K562 (cell line): ENCODE measurements around the gene THAP9.

Experiments
- BRCA1 ChIP-seq, 2 experiments: fragments of 450-650 bp in 1 of 2; sonication (generic) in 1 of 2; formaldehyde crosslinking in 1 of 2; IDR thresholded peaks; 2 replicates each; pipeline versions ENCODE4 v1.5.0 to v1.6.1; 2017 to 2020; ENCODE audit warnings: mild to moderate bottlenecking in 1 of 2, missing genetic modification reagents in 1 of 2
- XRCC3 ChIP-seq: fragments of 450-650 bp; IDR thresholded peaks from 2 replicates; pipeline ENCODE4 v1.6.1; 2017; ENCODE audit warnings: mild to moderate bottlenecking, moderate library complexity
- TF ChIP-seq, protein P1 (sequence below): sonication (generic); formaldehyde crosslinking; IDR thresholded peaks from 2 replicates; pipeline ENCODE4 v1.8.1; 2022; ENCODE audit warnings: missing genetic modification reagents

DNA sequence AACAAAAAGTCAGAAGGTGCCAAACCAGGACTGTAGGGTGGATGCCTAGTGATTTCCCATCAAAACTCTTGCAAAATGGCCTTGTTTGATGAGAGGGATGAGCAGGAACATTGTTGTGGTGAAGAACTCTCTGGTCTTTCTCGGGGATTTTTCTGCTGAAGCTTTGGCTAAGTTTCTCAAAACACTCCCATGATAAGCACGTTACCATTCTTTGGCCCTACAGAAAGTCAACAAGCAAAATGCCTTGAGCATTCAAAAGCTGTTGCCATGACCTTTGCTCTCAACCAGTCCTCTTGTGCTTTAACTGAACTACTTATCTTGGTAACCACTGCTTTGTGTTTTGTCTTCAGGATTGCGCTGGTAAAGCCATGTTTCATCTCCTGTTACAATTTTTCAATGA, 6.6 kb upstream of the THAP9 start:
- TF ChIP-seq XRCC3 (no peak), BRCA1 (IDR thresholded peaks at IDR 0.05) (no peak), BRCA1 (CRISPR knock-in tag; IDR thresholded peaks at IDR 0.05) (no peak)
- TF ChIP-seq, protein P1, sequence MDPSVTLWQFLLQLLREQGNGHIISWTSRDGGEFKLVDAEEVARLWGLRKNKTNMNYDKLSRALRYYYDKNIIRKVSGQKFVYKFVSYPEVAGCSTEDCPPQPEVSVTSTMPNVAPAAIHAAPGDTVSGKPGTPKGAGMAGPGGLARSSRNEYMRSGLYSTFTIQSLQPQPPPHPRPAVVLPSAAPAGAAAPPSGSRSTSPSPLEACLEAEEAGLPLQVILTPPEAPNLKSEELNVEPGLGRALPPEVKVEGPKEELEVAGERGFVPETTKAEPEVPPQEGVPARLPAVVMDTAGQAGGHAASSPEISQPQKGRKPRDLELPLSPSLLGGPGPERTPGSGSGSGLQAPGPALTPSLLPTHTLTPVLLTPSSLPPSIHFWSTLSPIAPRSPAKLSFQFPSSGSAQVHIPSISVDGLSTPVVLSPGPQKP (CRISPR knock-in tag), result no peak
